Kidney epithelial cell (primary cell): ENCODE results near the gene HS3ST3B1. TPM values are rescaled to one million over a fixed set of nuclear protein-coding genes. Genes with fewer than 3 reads are reported as not detected.
A peak's percentile ranks its signal among the peaks of the same experiment; 100 is the strongest.

ENCODE experiments used
- DNase-seq: peaks from one replicate; pipeline ENCODE4 v3.0.0-alpha.2; 2010; ENCODE audit warnings: low read depth
- H3K27me3 ChIP-seq: 2 replicates; pipeline ENCODE4 v1.6.0; 2011; ENCODE audit warnings: low read length; ENCODE audit not compliant: control insufficient read depth, insufficient read depth
- H3K36me3 ChIP-seq: 2 replicates; pipeline ENCODE4 v1.5.1; 2011; ENCODE audit warnings: low read length; ENCODE audit not compliant: control insufficient read depth, insufficient read depth
- H3K4me3 ChIP-seq: 2 replicates; pipeline ENCODE4 v1.5.1; 2011; ENCODE audit warnings: low read depth, mild to moderate bottlenecking, control low read depth, low read length
- CTCF ChIP-seq: IDR thresholded peaks from 2 replicates; pipeline ENCODE4 v1.5.1; 2011; ENCODE audit warnings: mild to moderate bottlenecking, moderate library complexity, low read length, control low read depth, inconsistent platforms; ENCODE audit not compliant: insufficient read depth, poor library complexity, severe bottlenecking
- total RNA-seq: library from RNA; depleted of rRNA; stranded (reverse); fragments of >200 nt; gene quantifications from 2 replicates; pipeline ENCODE4 v1.2.3, GENCODE V29; 2015

The HS3ST3B1 gene
- total RNA-seq, 1 donor from 2014 or later, result 25.1 TPM

- no peak for DNase-seq
- Histone ChIP-seq H3K4me3 (no peak overlapping the region), H3K27me3 (no peaks in the 10 kb centered on the region), H3K36me3 (no peaks in the 10 kb centered on the region)
- TF ChIP-seq CTCF, result no peak
These were observed 40.2 kb downstream of the HS3ST3B1 start for GRCh38 chr17:14340857-14341754.

- no peak overlapping the region for H3K4me3 ChIP-seq
These were observed 41.0 kb downstream of the HS3ST3B1 start for GRCh38 chr17:14341866-14342265.

GRCh38 chr17:14346801-14347200 is 45.9 kb downstream of the HS3ST3B1 start:
- TF ChIP-seq CTCF, result no peak
- Histone ChIP-seq H3K4me3 (no peak overlapping the region), H3K27me3 (no peaks in the 10 kb centered on the region), H3K36me3 (no peaks in the 10 kb centered on the region)
- no peak for DNase-seq

More at GRCh38 chr17:14341866-14342265, 41.0 kb downstream of the HS3ST3B1 start:
- Histone ChIP-seq H3K27me3 (no peaks in the 10 kb centered on the region), H3K36me3 (no peaks in the 10 kb centered on the region)
- no peak for TF ChIP-seq CTCF
- no peak for DNase-seq

- Histone ChIP-seq H3K4me3 (no peak overlapping the region), H3K27me3 (no peaks in the 10 kb centered on the region), H3K36me3 (no peaks in the 10 kb centered on the region)
- peak; percentile 5 for DNase-seq
- no peak for TF ChIP-seq CTCF
These were observed 50.6 kb downstream of the HS3ST3B1 start for GRCh38 chr17:14351493-14351892.

- Histone ChIP-seq H3K27me3 (no peaks in the 10 kb centered on the region), H3K4me3 (no peak overlapping the region), H3K36me3 (no peaks in the 10 kb centered on the region)
- TF ChIP-seq CTCF, result no peak
- no peak for DNase-seq
These were observed 51.3 kb downstream of the HS3ST3B1 start for GRCh38 chr17:14352136-14352535.

GRCh38 chr17:14353861-14354474 is 53.1 kb downstream of the HS3ST3B1 start:
- no peak for DNase-seq
- Histone ChIP-seq H3K4me3 (no peak overlapping the region), H3K36me3 (no peaks in the 10 kb centered on the region), H3K27me3 (no peaks in the 10 kb centered on the region)
- TF ChIP-seq CTCF, result no peak
